ENCODE results near the gene UCP3.

GRCh38 chr11:74008373-74009229, at the start of gene UCP3:
- TF ChIP-seq CTCF (IDR thresholded peaks at IDR 0.05) (no peak), EP300 (IDR thresholded peaks at IDR 0.05) (no peak), POLR2A (IDR thresholded peaks at IDR 0.05) (no peak)
